ENCODE results near the gene MLXIP. TPM values are rescaled to one million over a fixed set of nuclear protein-coding genes. Genes with fewer than 3 reads are reported as not detected.

Gene MLXIP
- total RNA-seq, 1 donor from 2014 or later = 18.5 TPM

DNA sequence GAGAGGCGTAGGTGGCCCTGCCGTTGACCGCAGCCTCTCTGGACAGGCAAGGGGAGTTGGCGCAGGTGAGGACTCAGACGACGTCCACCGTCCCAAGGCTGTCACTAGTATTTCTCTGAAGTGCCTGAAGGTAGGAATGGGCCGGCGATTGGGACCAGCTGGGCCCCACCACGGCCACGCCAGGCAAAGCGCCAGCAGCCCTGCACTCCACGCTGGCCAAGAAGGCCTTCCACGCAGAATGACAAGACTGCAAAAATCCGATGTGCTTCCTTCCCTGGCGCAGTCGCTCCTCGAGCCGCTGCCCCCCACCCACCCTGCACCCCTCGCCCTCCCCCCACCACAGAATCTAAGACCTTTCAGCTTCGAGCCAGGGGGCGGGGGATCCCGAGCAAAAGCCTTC is 17.3 kb upstream of the MLXIP start:
- TF ChIP-seq, protein P1, sequence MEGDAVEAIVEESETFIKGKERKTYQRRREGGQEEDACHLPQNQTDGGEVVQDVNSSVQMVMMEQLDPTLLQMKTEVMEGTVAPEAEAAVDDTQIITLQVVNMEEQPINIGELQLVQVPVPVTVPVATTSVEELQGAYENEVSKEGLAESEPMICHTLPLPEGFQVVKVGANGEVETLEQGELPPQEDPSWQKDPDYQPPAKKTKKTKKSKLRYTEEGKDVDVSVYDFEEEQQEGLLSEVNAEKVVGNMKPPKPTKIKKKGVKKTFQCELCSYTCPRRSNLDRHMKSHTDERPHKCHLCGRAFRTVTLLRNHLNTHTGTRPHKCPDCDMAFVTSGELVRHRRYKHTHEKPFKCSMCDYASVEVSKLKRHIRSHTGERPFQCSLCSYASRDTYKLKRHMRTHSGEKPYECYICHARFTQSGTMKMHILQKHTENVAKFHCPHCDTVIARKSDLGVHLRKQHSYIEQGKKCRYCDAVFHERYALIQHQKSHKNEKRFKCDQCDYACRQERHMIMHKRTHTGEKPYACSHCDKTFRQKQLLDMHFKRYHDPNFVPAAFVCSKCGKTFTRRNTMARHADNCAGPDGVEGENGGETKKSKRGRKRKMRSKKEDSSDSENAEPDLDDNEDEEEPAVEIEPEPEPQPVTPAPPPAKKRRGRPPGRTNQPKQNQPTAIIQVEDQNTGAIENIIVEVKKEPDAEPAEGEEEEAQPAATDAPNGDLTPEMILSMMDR (conservative IDR thresholded peaks at IDR 0.05; ENCODE audit: low read depth, low read length) = no peak
- H3K4me3 ChIP-seq (ENCODE audit: low read depth, low read length) = no peak overlapping the region
- no peak for DNase-seq (ENCODE audit: low read depth)

GRCh38 chr12:122062832-122063693 is 15.5 kb upstream of the MLXIP start:
- TF ChIP-seq, protein P1 (conservative IDR thresholded peaks at IDR 0.05; ENCODE audit: low read depth, low read length) = no peak
- no peak for DNase-seq (ENCODE audit: low read depth)
- H3K4me3 ChIP-seq (ENCODE audit: low read depth, low read length) = peak overlapping the region; percentile 25

DNA sequence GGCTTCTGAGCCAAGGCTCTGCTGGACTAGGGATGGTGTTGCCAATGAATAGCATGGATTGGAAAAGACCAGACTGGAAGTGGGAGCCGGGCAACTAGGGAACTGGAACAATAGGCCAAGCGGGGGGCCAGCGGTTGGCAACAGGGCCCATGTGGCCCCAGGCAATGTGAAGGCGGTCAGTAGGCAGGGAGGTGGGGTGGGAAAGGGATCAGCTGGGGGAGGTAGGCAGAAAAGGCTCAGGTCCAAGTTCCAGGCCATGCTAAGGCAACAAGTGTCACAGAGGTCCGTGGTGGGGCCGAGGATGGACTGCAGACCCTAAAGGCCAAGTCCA is 14.9 kb upstream of the MLXIP start:
- H3K4me3 ChIP-seq (ENCODE audit: low read depth, low read length) = peak overlapping the region; percentile 25
- TF ChIP-seq, protein P1 (conservative IDR thresholded peaks at IDR 0.05; ENCODE audit: low read depth, low read length) = no peak
- no peak for DNase-seq (ENCODE audit: low read depth)

GRCh38 chr12:122064025-122064777 is 14.4 kb upstream of the MLXIP start:
- peak; percentile 91 for DNase-seq (ENCODE audit: low read depth)
- peak overlapping the region; percentile 62 for H3K4me3 ChIP-seq (ENCODE audit: low read depth, low read length)
- TF ChIP-seq, protein P1 (conservative IDR thresholded peaks at IDR 0.05; ENCODE audit: low read depth, low read length) = peak; percentile 72

DNA sequence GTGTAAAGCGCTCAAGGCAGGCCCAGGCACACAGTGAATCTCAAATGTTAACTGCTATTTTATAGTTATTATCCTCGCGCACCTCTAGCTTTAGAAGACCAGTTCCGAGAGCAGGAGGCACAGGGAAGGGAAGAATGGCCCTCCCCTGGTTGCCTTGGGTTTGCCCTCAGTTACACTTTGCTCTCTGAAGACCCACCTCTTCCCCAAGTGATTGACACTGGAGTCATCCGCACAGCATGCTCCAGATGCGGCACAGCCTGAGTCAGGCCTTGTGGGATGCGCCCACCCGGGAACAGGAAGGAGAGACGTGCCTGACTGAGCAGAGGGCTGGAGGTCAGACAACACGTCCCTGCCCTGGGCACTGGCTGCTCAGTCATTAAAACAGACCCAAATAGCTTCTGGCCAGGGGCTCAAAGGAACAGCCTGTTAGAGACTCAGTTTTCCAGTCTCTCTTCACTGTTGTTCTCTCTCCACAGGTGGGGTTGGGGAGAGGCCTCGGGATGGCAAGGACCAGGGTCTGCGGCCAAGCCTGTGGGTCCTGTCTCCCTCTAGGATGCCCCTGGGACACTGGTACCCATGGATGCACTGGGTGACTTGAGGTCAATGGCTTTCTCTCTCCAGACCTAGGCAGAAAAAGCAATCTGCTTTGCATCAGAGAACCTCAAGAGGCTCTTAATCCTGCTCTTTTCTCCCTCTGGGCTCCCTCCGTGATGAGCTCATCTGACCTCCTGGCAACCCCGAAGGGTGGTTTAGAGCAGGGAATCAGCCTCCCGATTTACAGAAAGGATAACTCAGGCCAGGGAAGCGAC is 13.6 kb upstream of the MLXIP start:
- DNase-seq (ENCODE audit: low read depth) = peak; percentile 88
- TF ChIP-seq, protein P1 (conservative IDR thresholded peaks at IDR 0.05; ENCODE audit: low read depth, low read length) = no peak
- peak overlapping the region; percentile 62 for H3K4me3 ChIP-seq (ENCODE audit: low read depth, low read length)

GRCh38 chr12:122067548-122067947 is 11.0 kb upstream of the MLXIP start:
- TF ChIP-seq, protein P1 (conservative IDR thresholded peaks at IDR 0.05; ENCODE audit: low read depth, low read length) = no peak
- no peak for DNase-seq (ENCODE audit: low read depth)
- H3K4me3 ChIP-seq (ENCODE audit: low read depth, low read length) = no peak overlapping the region
